Measurements from ENCODE around the gene GPRC5D.

The GPRC5D gene

GRCh38 chr12:12952036-12952435 is at the start of gene GPRC5D:
TSS of gene GPRC5D (minus strand) at chr12:12952170. CDS start at chr12:12950384, 1,786 bp downstream.
- no peak for DNase-seq

- DNase-seq = no peak
Measured at GRCh38 chr12:13001775-13002040, 49.7 kb upstream of the GPRC5D start.

DNA sequence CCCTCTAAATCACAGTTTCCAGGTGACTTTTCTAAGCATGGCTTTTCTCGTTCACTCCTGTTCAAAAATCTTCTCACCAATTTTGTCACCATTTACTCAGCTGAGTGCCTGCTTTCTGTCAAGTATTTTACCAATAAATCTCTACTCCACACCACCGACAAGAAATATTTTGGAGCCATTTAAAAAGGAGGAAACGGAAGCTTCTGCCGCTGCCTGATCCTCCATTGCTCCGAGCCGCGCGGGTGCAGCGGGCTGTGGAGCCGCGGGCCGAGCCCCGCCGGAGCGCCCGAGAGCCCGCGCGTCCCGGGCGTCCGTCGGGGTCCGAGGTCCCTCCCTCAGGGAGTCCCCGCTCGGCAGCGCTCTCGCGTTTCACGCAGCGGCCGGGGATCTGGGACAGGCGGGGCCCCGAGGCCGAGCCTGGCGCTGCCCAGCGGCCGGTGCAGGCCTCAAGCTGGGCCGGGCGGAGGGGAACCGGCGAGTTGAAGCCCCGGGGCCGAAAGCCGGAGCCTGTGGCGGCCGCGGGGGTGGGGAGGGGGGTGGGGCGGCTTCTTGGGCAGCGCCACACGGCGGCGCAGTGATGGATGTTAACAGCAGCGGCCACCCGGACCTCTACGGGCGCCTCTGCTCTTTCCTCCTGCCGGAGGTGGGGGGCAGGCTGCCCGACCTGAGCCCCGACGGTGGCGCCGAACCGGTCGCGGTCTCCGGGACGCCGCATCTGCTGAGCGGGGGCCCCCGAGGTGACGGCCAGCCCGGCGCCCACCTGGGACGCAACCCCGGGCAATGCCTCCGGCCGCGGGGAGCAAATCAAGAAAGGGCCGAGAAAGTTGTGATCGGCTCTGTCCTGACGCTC is 49.2 kb upstream of the GPRC5D start:
- no peak for DNase-seq

DNA sequence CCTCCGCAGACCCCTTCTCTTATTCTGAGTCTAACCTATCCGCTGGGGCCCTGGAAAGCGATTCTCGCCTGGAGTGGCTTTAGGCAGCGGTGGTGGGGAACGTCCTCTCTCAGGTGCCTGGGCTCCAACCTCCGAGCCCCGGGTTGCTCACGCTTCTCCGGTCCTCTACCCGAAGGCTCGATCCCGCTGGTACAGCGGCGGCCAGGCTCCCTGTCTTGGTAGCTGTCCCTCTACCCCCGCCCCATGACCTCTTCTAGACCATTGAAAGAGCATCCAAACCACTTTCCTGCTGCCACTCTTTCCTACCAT is 48.6 kb upstream of the GPRC5D start:
- DNase-seq = no peak

- peak; percentile 21 for DNase-seq
Measured at GRCh38 chr12:12999959-13000615, 48.1 kb upstream of the GPRC5D start, which contains the start of gene HEBP1. TSS of gene HEBP1 (minus strand) at chr12:13000265. CDS start at chr12:13000114, 151 bp downstream.

DNA sequence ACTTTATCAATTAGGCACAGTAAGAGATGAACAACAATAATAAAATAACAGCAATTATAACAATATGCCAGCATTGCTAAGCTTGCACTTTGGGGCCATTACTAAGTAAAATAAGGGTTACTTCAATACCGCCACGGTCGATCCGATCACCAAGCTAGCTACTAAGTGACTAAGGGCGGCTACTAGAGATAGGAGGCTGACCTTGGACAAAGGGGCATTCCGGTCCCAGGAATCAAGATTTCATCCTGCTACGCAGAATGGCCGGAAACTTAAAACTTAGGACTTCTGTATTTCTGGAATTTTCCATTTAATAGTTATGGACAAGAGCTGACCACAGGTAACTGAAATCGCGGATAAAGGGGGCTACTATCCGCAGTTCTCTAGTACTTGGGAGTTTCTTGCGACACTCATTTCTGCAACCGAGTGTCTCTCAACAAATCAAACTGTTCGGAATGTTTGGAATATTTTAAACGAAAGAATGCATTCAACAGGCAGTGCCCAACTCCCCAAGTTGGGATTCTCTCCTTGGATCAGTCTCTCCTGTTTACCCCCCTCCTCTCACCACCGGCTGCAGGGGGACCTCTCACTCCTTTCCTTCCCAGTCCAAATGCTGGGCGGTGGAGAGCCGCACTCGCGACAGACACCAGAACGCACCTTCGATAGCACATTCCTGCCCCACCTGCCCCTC is 47.4 kb upstream of the GPRC5D start:
- no peak for DNase-seq

GRCh38 chr12:12998248-12998647 is 46.3 kb upstream of the GPRC5D start:
- DNase-seq = no peak

GRCh38 chr12:12997734-12998133 is 45.8 kb upstream of the GPRC5D start:
- no peak for DNase-seq

DNA sequence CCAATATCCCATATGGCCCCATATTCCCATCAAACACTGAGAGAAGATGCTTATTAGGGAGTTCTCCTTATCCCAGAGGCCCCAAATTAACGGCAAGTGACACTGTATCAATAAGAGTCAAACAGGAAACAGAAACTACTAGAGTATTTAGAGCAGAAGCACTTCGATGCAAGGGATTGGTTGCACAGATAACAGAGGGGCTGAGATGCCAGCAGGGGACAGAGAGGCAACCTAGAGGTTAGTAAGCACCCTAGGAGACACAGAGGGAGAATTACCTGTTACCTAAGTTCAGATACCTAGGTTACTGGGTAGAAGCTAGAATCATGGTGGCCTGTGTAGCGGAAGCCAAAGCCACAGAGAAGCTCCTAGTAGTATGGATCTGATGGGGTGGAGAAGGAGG is 45.2 kb upstream of the GPRC5D start:
- no peak for DNase-seq

DNA sequence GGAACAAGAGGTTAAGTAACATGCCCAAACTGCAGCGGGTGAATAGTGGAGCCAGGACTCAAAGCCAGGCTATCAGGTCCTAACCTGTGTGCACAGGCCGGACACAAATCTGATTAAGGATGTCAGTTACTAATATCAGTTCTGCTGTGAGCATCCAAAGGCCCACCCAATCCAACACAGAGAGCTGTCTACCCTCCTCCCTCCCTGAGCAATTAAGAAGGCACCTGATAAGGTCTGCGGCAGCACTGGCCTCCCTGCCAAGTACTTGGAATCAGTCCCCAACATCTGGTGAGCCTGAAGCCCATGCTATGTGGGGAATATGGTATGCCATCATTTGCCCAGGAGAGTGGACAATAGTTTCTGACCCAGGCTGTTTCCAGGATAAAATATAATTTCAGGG is 44.2 kb upstream of the GPRC5D start:
- DNase-seq = no peak

DNA sequence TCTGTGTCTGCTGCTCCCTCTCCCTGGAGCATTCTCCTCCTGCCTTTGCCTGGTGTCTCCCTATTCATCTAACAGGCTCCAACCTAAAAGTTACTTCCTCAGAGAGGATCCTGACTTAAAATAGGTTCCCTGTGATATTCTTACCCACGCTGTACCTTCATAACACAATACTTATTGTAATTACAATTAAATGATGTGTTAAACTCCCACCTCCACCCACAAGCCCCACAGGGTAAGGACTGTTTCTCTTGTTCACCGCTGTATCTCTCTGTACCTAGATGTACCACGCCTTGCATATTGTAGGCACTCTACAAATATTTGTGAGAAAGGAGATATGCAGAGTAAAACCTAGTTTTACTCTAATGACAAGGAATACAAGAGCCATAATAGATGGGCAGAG is 43.1 kb upstream of the GPRC5D start:
- DNase-seq = no peak

DNA sequence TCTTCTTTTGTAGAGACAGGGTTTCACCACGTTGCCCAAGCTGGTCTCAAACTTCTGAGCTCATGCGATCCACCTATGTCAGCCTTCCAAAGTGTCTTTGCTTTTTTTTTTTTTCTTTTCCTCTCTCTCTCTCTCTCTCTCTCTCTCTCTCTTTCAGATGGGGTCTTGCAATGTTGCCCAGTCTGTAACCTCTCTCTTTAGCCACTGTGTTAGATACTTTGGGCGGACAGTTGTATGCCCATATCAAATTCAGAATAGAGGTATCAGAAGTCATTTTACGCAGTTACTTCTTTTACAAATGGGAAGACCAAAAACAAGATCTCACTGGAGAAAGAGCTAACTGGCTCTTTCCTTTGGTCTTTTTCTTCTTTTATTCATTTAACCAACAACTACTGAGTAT is 41.4 kb upstream of the GPRC5D start:
- no peak for DNase-seq

- no peak for DNase-seq
Measured at GRCh38 chr12:12992418-12993130, 40.6 kb upstream of the GPRC5D start.

- no peak for DNase-seq
Measured at GRCh38 chr12:12990700-12991468, 38.9 kb upstream of the GPRC5D start.

DNA sequence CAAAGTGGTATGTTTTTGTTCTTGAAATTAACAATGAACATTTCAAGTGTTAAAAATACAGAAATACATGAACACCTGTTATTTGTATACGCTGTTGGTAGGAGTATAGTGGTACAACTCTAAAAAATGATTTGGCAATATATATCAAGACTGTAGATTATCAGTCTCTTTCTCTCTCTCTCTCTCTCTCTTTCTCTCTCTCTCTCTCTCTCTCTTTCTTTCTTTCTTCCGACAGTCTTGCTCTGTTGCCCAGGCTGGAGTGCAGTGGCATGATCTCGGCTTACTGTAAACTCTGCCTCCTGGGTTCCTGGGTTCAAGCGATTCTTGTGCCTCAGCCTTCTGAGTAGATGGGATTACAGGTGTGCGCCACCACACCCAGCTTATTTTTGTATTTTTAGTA is 35.5 kb upstream of the GPRC5D start:
- no peak for DNase-seq

DNA sequence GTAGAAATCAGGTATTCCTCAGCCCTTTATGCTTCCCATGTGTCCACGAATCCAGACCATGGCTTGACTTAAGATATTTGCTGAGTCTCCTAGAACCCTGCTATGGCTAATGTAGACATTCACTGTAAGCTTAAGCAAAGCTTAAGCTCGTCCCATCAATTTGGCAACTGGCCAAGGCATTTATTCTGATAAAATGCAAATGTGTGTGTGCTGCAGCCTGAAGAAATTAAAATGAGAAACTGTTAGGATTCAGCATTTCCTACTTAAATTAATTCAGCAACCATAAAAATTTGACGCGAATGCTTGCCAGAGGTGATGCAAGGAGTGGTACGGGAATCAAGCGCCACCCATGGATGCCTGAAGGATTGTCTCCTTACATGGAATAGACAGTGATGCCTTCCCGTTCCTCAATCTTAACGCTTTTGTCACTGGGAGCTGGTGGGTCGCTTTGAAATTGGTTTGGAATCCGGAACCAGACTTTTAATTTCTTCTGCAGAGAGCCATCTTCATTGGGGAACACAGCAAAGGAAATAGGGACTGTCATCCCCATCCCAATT is 34.9 kb upstream of the GPRC5D start:
- no peak for DNase-seq

DNA sequence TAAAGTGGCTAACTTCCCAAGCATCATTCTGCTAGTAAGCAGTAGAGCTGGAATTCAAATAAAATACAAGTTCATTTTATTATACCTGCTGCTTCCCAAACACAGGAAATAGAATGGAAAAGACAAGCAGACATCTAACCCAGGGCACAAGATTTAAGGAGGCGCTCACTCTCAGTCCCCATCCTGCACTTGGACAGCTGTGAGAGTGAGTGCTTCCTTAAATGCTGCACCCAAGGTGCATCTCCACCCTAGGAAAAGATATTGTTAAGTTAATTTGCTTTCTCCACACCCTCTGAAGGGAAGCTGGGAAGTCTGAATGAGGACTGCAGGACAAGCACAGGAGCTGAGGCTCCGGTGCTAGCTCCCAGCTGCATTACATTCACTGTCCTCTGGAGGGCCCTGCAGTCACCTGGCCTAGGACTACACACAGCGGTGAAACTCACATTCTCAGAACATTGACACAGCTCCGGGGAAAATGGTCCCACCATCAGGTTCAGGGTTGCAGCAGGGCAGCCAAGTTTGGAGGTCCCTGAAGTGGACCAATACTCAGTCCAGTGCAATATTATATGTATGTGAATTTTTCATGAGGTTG is 33.9 kb upstream of the GPRC5D start:
- DNase-seq = no peak

DNA sequence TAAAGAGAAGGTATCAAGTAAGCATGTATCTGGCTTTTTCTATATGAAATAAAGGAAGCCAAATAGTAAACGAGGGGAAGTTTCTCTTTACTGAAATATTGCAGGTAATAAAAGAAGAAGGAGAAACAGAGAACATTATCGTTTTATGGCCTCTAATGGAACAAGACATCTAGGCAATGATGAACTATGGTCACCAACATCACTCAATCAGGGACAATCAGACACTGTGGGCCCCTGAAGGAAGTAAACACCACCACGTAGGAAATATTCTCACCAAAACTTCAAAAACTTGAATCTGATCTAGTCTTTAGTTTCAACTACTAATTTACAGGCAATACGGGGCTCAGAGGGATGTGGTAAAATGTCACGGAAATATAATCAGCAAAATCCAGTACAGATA is 32.2 kb upstream of the GPRC5D start:
- DNase-seq = no peak

- DNase-seq = no peak
Measured at GRCh38 chr12:12983420-12984035, 31.6 kb upstream of the GPRC5D start.

DNA sequence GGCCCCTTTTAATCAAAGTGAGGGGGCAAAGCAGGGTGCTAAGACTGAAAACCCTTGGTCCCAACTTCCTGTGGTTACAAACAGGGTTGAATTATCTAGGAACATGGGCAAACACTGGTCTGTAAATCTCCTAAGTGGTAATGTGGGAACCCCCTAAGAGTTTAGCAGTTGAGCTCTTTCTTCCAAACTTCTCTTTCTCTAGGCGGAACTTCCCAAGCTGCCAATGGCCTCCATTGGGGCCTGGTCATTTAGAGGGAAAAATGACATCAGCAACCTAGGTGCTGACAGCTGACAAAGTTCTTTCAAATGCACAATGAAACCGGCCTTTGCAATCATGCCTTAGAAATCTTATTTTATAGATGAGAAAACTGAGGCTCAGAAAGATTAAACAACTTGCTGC is 30.4 kb upstream of the GPRC5D start:
- DNase-seq = no peak

- no peak for DNase-seq
Measured at GRCh38 chr12:12979731-12980259, 27.8 kb upstream of the GPRC5D start.

Data from KG1 (cell line).